HepG2 (cell line): ENCODE measurements around the gene MIB1. TPM values are rescaled to one million over a fixed set of nuclear protein-coding genes. Genes with fewer than 3 reads are reported as not detected.

ENCODE experiments used
- ATAC-seq: fragments of 200-7000 bp; cut with Tn5 transposase; 3 replicates; pipeline ENCODE4 v1.9.1; 2020; ENCODE audit warnings: mild to moderate bottlenecking, moderate library complexity
- BruUV-seq: library from RNA; stranded (reverse); fragments of 400-500 nt; replicated peaks from 2 replicates; lab custom pipeline; 2021; lab: Mats Ljungman, UMichigan
- CTCF ChIA-PET: fragments of 300-600 bp; formaldehyde crosslinking; extraction: SDS; loops from one replicate; lab custom pipeline; 2021; ENCODE audit warnings: low total read pairs, inconsistent platforms, low intra/inter-chr PET ratio; lab: Yijun Ruan, JAX
- POLR2A ChIA-PET: fragments of 350-600 bp; sonication (Branson Sonifier 250); formaldehyde crosslinking; loops from one replicate; lab custom pipeline; 2020; ENCODE audit warnings: antibody characterized with exemption, inconsistent platforms; lab: Yijun Ruan, JAX
- DNase-seq: peaks from one replicate; pipeline ENCODE4 v3.0.0-alpha.2; 2015; ENCODE audit warnings: low spot score
- FAIRE-seq: peaks from 3 replicates; lab custom pipeline; 2011; peaks lifted over from hg19 to GRCh38; lab: Jason Lieb, UNC
- H2AFZ ChIP-seq: one replicate; pipeline ENCODE4 v1.6.1; 2011; ENCODE audit warnings: low read length, inconsistent platforms
- H3K27ac ChIP-seq: fragments of 300-600 bp; 3 replicates; pipeline ENCODE4 v1.8.0; 2011; ENCODE audit warnings: mixed run types, mild to moderate bottlenecking, mixed read lengths, low read length, inconsistent platforms; ENCODE audit not compliant: insufficient read depth; ENCODE audit errors: extremely low read length
- H3K27me3 ChIP-seq, 2 experiments: fragments of 200-600 bp in 1 of 2; 2 replicates in 1 of 2; 3 replicates in 1 of 2; pipeline versions ENCODE4 v1.6.0 to v1.8.0; 2011; ENCODE audit warnings: low read length in 2 of 2, mild to moderate bottlenecking in 2 of 2, moderate library complexity in 2 of 2, inconsistent platforms in 1 of 2; ENCODE audit not compliant: insufficient read depth in 2 of 2, control insufficient read depth in 1 of 2
- H3K36me3 ChIP-seq, 2 experiments: fragments of 200-600 bp in 1 of 2; replicated peaks in 1 of 2; 2 replicates in 1 of 2; 3 replicates in 1 of 2; pipeline versions ENCODE4 v1.5.1 to v1.8.0; 2011; ENCODE audit warnings: low read length in 2 of 2, inconsistent platforms in 1 of 2; ENCODE audit not compliant: insufficient read depth in 2 of 2, control insufficient read depth in 1 of 2
- H3K4me1 ChIP-seq: 2 replicates; pipeline ENCODE4 v1.5.1; 2012; ENCODE audit warnings: low read length, inconsistent platforms; ENCODE audit not compliant: insufficient read depth
- H3K4me2 ChIP-seq: 2 replicates; pipeline ENCODE4 v1.6.0; 2011; ENCODE audit warnings: low read depth, low read length, inconsistent platforms
- H3K4me3 ChIP-seq, 3 experiments: fragments of 200-600 bp in 1 of 3; sonication (generic), shearing (Covaris generic) in 1 of 3; replicated peaks in 1 of 3; 2 replicates each; pipeline ENCODE4 v1.5.1; 2011 to 2016; ENCODE audit warnings: low read length in 3 of 3, inconsistent platforms in 2 of 3, low read depth in 2 of 3, mild to moderate bottlenecking in 2 of 3, control low read depth in 1 of 3, mixed read lengths in 1 of 3; ENCODE audit not compliant: insufficient read depth in 1 of 3
- H3K79me2 ChIP-seq: one replicate; pipeline ENCODE4 v1.6.1; 2011; ENCODE audit warnings: low read length, inconsistent platforms; ENCODE audit not compliant: insufficient read depth
- H3K9ac ChIP-seq: 2 replicates; pipeline ENCODE4 v1.6.0; 2011; ENCODE audit warnings: mild to moderate bottlenecking, low read depth, low read length, inconsistent platforms; ENCODE audit not compliant: insufficient read depth
- H3K9me3 ChIP-seq: 2 replicates; pipeline ENCODE4 v1.5.1; 2012; ENCODE audit warnings: mild to moderate bottlenecking, low read length
- H4K20me1 ChIP-seq: 2 replicates; pipeline ENCODE4 v1.6.0; 2011; ENCODE audit warnings: inconsistent platforms, mild to moderate bottlenecking, low read length, moderate library complexity; ENCODE audit not compliant: insufficient read depth
- ARNTL ChIP-seq: sonication (generic); formaldehyde crosslinking; IDR thresholded peaks from 2 replicates; pipeline ENCODE4 v1.4.0; 2020; ENCODE audit warnings: mild to moderate bottlenecking, missing genetic modification reagents
- IRX3 ChIP-seq: sonication (generic); formaldehyde crosslinking; IDR thresholded peaks from 2 replicates; pipeline ENCODE4 v1.8.1; 2023; ENCODE audit warnings: mild to moderate bottlenecking, low read depth, missing genetic modification reagents, borderline replicate concordance
- MAFF ChIP-seq: IDR thresholded peaks from 2 replicates; pipeline ENCODE4 v1.6.1; 2011; ENCODE audit warnings: low read depth, low read length, improper control_type of control experiment
- MAFK ChIP-seq, 2 experiments: IDR thresholded peaks in 1 of 2; conservative IDR thresholded peaks in 1 of 2; 2 replicates each; pipeline ENCODE4 v1.6.1; 2011; ENCODE audit warnings: improper control_type of control experiment in 2 of 2, low read length in 2 of 2
- MED1 ChIP-seq: sonication (generic); formaldehyde crosslinking; IDR thresholded peaks from 2 replicates; pipeline ENCODE4 v1.4.0; 2020; ENCODE audit warnings: missing genetic modification reagents
- PHF5A ChIP-seq: IDR thresholded peaks from one replicate; pipeline ENCODE4 v1.6.1; 2018; ENCODE audit warnings: low read depth, missing genetic modification reagents; ENCODE audit not compliant: unreplicated experiment
- TSC22D2 ChIP-seq: sonication (generic); formaldehyde crosslinking; IDR thresholded peaks from 2 replicates; pipeline ENCODE4 v1.5.1; 2020; ENCODE audit warnings: missing genetic modification reagents, mild to moderate bottlenecking, borderline replicate concordance
- ZEB1 ChIP-seq: IDR thresholded peaks from 2 replicates; pipeline ENCODE4 v1.6.1; 2012; ENCODE audit warnings: mild to moderate bottlenecking, low read depth, inconsistent platforms; ENCODE audit not compliant: insufficient replicate concordance
- ZNF326 ChIP-seq: sonication (generic); formaldehyde crosslinking; IDR thresholded peaks from 2 replicates; pipeline ENCODE4 v1.4.0; 2020; ENCODE audit warnings: missing genetic modification reagents, borderline replicate concordance
- ZNF382 ChIP-seq: sonication (generic); formaldehyde crosslinking; IDR thresholded peaks from 2 replicates; pipeline ENCODE4 v1.5.0; 2020; ENCODE audit warnings: missing genetic modification reagents, mild to moderate bottlenecking, borderline replicate concordance
- WGBS: methylation state at CpG from one replicate; pipeline ENCODE4 v1.1.6; 2017; ENCODE audit warnings: low lambda C conversion rate; 5-methylcytosine and 5-hydroxymethylcytosine counted together
- in situ Hi-C: cut with HindIII; loops from 2 replicates; pipeline ENCODE4 v1.10.0; 2017; ENCODE audit warnings: low pct_unique_long_range_greater_than_20kb; ENCODE audit not compliant: extremely low pct_ligation_motif_present
- intact Hi-C: fragments of 100-400 bp; cut with micrococcal nuclease; formaldehyde crosslinking; loops from one replicate; pipeline ENCODE4 v1.10.0; 2022; ENCODE audit not compliant: unreplicated experiment
- polyA plus RNA-seq, 8 experiments: library from polyadenylated mRNA; depleted of rRNA in 3 of 8; stranded (reverse) in 7 of 8; unstranded in 1 of 8; fragments of >200 nt; fragmentation: Illumina TruSeq in 4 of 8; extraction: Trizol in 4 of 8; gene quantifications; 2 replicates each; pipeline versions ENCODE4 v1.2.1 to v1.2.3, GENCODE V29; 2011 to 2016; ENCODE audit warnings: low read depth in 4 of 8, missing spikeins in 1 of 8, mixed read lengths in 1 of 8; ENCODE audit not compliant: insufficient read depth in 1 of 8
- total RNA-seq, 5 experiments: library from RNA; depleted of rRNA; stranded (reverse); fragments of >200 nt; fragmentation: Illumina TruSeq; extraction: Trizol; gene quantifications; 2 replicates each; pipeline ENCODE4 v1.2.3, GENCODE V29; 2016; ENCODE audit warnings: low read depth in 1 of 5
- TF ChIP-seq, protein P1 (sequence below): sonication (generic); formaldehyde crosslinking; IDR thresholded peaks from 2 replicates; pipeline ENCODE4 v1.8.1; 2023; ENCODE audit warnings: mild to moderate bottlenecking, missing genetic modification reagents
- TF ChIP-seq, protein P2 (sequence below): sonication (generic); formaldehyde crosslinking; IDR thresholded peaks from 2 replicates; pipeline ENCODE4 v1.4.0; 2020; ENCODE audit warnings: missing genetic modification reagents, borderline replicate concordance
- TF ChIP-seq, protein P3 (sequence below): sonication (generic); formaldehyde crosslinking; IDR thresholded peaks from 2 replicates; pipeline ENCODE4 v1.5.0; 2020; ENCODE audit warnings: mild to moderate bottlenecking, missing genetic modification reagents

The MIB1 gene
- total and polyA plus RNA-seq, 2 of the 13 experiments (the other 11 are each of a cell fraction or from before 2014, with no cell fraction given): 12.0 to 47.0 TPM

DNA sequence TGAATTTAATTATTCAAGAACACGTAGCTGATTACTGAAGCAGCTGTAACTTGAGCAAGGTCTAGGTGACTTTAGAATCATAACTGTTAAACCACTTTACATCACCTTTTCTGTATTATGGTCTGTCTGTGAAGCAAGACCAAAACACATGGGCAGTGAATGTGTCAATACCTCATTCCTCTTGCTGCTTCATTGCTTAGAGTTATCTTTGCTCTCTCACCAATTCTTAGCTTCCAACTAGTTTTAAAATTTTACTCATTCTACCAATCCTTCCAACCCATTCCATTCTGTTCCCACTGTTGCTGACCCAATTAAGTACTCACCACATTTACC is 80.2 kb downstream of the MIB1 start:
- no TSS peak for BruUV-seq
- Histone ChIP-seq H3K4me3 (no peak overlapping the region), H4K20me1 (no peaks in the 10 kb centered on the region), H3K27ac (no peak overlapping the region)
- FAIRE-seq: no peak
- CTCF ChIA-PET: no interaction called here
- TF ChIP-seq ARNTL (CRISPR knock-in tag): no peak
- TF ChIP-seq PHF5A (CRISPR knock-in tag): no peak
- no peak for TF ChIP-seq TSC22D2 (CRISPR knock-in tag)
- TF ChIP-seq IRX3 (CRISPR knock-in tag): no peak
- TF ChIP-seq, protein P1, sequence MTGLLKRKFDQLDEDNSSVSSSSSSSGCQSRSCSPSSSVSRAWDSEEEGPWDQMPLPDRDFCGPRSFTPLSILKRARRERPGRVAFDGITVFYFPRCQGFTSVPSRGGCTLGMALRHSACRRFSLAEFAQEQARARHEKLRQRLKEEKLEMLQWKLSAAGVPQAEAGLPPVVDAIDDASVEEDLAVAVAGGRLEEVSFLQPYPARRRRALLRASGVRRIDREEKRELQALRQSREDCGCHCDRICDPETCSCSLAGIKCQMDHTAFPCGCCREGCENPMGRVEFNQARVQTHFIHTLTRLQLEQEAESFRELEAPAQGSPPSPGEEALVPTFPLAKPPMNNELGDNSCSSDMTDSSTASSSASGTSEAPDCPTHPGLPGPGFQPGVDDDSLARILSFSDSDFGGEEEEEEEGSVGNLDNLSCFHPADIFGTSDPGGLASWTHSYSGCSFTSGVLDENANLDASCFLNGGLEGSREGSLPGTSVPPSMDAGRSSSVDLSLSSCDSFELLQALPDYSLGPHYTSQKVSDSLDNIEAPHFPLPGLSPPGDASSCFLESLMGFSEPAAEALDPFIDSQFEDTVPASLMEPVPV (CRISPR knock-in tag): no peak
- TF ChIP-seq, all 625 proteins: peak for 0
- DNase-seq (no peak), ATAC-seq (no peak)
- Histone ChIP-seq H3K27me3 (no peaks in the 10 kb centered on the region), H2AFZ (no peak overlapping the region), H3K79me2 (no peaks in the 10 kb centered on the region), H3K9me3 (no peaks in the 10 kb centered on the region), H3K4me2 (no peak overlapping the region), H3K36me3 (peaks cover 8 to 23% of the 10 kb centered on the region in 2 experiments; a peak in 4 of 5 replicates), H3K9ac (no peak overlapping the region), H3K4me1 (no peaks in the 10 kb centered on the region)
- in situ Hi-C loops (no loop called here), intact Hi-C loops (no loop called here)
- 100% methylated on average over 1 of the region's 1 CpG for WGBS
- POLR2A ChIA-PET: no interaction called here

DNA sequence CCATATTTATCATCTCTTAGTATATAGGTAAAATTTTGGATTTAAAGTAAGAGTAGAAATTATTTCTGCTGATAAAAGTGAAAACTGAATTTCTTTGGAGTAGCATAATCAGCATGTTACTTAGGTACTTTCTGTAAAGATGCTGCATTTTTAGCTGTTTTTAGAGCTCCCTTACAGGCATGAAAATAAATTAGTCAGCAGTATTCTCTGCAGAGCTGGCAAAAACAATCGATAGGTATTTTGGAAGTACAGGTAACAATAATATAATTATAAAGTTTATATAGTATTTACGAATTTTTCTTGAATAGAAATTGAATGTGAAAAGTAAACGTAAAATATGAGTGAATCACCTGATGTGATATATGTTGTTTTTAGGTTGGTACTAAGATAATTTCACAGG is 83.3 kb downstream of the MIB1 start:
- no peak for FAIRE-seq
- intact Hi-C loops: no loop called here
- TF ChIP-seq MED1 (CRISPR knock-in tag) (no peak), MAFK (conservative IDR thresholded peaks at IDR 0.05 in 1 of 2, IDR thresholded peaks at IDR 0.05 in 1 of 2; ENCODE audit: low read length in 2 of 2) (peak; percentile 29 to 70; a peak in 2 of 4 replicates), ZNF382 (CRISPR knock-in tag) (no peak), ZEB1 (no peak), ZNF326 (CRISPR knock-in tag) (no peak), MAFF (peak; percentile 56; the same call in 1 of the 2 replicates)
- TF ChIP-seq, protein P2, sequence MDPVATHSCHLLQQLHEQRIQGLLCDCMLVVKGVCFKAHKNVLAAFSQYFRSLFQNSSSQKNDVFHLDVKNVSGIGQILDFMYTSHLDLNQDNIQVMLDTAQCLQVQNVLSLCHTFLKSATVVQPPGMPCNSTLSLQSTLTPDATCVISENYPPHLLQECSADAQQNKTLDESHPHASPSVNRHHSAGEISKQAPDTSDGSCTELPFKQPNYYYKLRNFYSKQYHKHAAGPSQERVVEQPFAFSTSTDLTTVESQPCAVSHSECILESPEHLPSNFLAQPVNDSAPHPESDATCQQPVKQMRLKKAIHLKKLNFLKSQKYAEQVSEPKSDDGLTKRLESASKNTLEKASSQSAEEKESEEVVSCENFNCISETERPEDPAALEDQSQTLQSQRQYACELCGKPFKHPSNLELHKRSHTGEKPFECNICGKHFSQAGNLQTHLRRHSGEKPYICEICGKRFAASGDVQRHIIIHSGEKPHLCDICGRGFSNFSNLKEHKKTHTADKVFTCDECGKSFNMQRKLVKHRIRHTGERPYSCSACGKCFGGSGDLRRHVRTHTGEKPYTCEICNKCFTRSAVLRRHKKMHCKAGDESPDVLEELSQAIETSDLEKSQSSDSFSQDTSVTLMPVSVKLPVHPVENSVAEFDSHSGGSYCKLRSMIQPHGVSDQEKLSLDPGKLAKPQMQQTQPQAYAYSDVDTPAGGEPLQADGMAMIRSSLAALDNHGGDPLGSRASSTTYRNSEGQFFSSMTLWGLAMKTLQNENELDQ (CRISPR knock-in tag): no peak
- TF ChIP-seq, protein P3, sequence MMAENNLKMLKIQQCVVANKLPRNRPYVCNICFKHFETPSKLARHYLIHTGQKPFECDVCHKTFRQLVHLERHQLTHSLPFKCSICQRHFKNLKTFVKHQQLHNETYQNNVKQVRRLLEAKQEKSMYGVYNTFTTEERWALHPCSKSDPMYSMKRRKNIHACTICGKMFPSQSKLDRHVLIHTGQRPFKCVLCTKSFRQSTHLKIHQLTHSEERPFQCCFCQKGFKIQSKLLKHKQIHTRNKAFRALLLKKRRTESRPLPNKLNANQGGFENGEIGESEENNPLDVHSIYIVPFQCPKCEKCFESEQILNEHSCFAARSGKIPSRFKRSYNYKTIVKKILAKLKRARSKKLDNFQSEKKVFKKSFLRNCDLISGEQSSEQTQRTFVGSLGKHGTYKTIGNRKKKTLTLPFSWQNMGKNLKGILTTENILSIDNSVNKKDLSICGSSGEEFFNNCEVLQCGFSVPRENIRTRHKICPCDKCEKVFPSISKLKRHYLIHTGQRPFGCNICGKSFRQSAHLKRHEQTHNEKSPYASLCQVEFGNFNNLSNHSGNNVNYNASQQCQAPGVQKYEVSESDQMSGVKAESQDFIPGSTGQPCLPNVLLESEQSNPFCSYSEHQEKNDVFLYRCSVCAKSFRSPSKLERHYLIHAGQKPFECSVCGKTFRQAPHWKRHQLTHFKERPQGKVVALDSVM (CRISPR knock-in tag): no peak

More for the DNA sequence above, 83.3 kb downstream of the MIB1 start:
- no peaks in the 10 kb centered on the region for H3K9me3 ChIP-seq
- no peak overlapping the region for H2AFZ ChIP-seq
- H3K4me2 ChIP-seq: no peak overlapping the region
- no peaks in the 10 kb centered on the region for H3K27me3 ChIP-seq
- peaks cover 4 to 9% of the 10 kb centered on the region in 2 experiments; a peak in 2 of 5 replicates for H3K36me3 ChIP-seq
- no peak overlapping the region for H3K27ac ChIP-seq
- in situ Hi-C loops: no loop called here
- H3K4me1 ChIP-seq: peaks cover 4% of the 10 kb centered on the region
- DNase-seq (no peak), ATAC-seq (no peak)
- 96% methylated on average over 3 of the region's 3 CpGs for WGBS
- H3K9ac ChIP-seq: no peak overlapping the region
- ChIA-PET POLR2A (no interaction called here), CTCF (no interaction called here)
- no peak overlapping the region for H3K4me3 ChIP-seq
- no TSS peak for BruUV-seq
- H3K79me2 ChIP-seq: no peaks in the 10 kb centered on the region
- H4K20me1 ChIP-seq: no peaks in the 10 kb centered on the region
